CD4-positive, alpha-beta T cell treated with Interleukin-6 for 4 hours (primary cell): Measurements from ENCODE around the gene TMUB2.

Experiments
- DNase-seq: peaks from one replicate; pipeline ENCODE4 v3.0.0-alpha.2; 2020; ENCODE audit warnings: mixed read lengths

TMUB2 gene

GRCh38 chr17:44203731-44204440 is 17.1 kb downstream of the TMUB2 start:
- peak; percentile 57 for DNase-seq

GRCh38 chr17:44204441-44204882 is 17.7 kb downstream of the TMUB2 start:
- no peak for DNase-seq

GRCh38 chr17:44205962-44206824 is 19.4 kb downstream of the TMUB2 start:
- DNase-seq, result no peak

GRCh38 chr17:44206825-44207155 is 20.0 kb downstream of the TMUB2 start:
- no peak for DNase-seq

- no peak for DNase-seq
These were observed 20.5 kb downstream of the TMUB2 start for GRCh38 chr17:44207319-44207718.

- no peak for DNase-seq
These were observed 21.0 kb downstream of the TMUB2 start for GRCh38 chr17:44207743-44208142.

GRCh38 chr17:44209786-44210341 is 23.1 kb downstream of the TMUB2 start:
- DNase-seq, result no peak

GRCh38 chr17:44210342-44211192 is 23.8 kb downstream of the TMUB2 start:
- DNase-seq, result peak; percentile 94

GRCh38 chr17:44211281-44212265 is 24.8 kb downstream of the TMUB2 start:
- DNase-seq, result no peak

GRCh38 chr17:44212507-44213402 is 26.0 kb downstream of the TMUB2 start:
- DNase-seq, result no peak

GRCh38 chr17:44213403-44214229 is 26.8 kb downstream of the TMUB2 start:
- DNase-seq, result no peak

- DNase-seq, result no peak
These were observed 27.4 kb downstream of the TMUB2 start for GRCh38 chr17:44214230-44214494.

- DNase-seq, result no peak
These were observed 28.1 kb downstream of the TMUB2 start for GRCh38 chr17:44214896-44215295.

GRCh38 chr17:44216173-44216572 is 29.4 kb downstream of the TMUB2 start:
- DNase-seq, result peak; percentile 72

GRCh38 chr17:44216694-44217093 is 29.9 kb downstream of the TMUB2 start:
- peak; percentile 19 for DNase-seq

- no peak for DNase-seq
These were observed 31.1 kb downstream of the TMUB2 start for GRCh38 chr17:44217738-44218343.

GRCh38 chr17:44218344-44219107 is 31.8 kb downstream of the TMUB2 start:
- peak; percentile 90 for DNase-seq

- DNase-seq, result peak; percentile 73
These were observed 32.4 kb downstream of the TMUB2 start for GRCh38 chr17:44219108-44219615.
